ENCODE measurements around the gene HAUS7. TPM values are rescaled to one million over a fixed set of nuclear protein-coding genes. Genes with fewer than 3 reads are reported as not detected.

The HAUS7 gene
- polyA plus RNA-seq, 1 donor from 2014 or later = 27.7 TPM

DNA sequence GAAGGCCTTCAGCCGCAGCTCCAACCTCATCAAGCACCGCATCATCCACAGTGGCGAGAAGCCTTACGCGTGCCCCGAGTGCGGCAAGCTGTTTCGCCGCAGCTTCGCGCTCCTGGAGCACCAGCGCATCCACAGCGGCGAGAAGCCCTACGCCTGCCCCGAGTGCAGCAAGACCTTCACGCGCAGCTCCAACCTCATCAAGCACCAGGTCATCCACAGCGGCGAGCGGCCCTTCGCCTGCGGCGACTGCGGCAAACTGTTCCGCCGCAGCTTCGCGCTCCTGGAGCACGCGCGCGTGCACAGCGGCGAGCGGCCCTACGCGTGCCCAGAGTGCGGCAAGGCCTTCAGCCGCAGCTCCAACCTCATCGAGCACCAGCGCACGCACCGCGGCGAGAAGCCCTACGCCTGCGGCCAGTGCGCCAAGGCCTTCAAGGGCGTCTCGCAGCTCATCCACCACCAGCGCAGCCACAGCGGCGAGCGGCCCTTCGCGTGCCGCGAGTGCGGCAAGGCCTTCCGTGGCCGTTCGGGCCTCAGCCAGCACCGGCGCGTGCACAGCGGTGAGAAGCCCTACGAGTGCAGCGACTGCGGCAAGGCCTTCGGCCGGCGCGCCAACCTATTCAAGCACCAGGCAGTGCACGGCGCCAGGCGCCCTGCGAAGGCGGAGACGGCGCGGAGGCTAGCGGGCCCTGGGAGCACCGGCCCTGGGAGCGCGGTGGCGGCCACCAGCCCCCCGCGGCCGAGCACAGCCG is 49.4 kb downstream of the HAUS7 start:
- H3K9ac ChIP-seq (ENCODE audit: low read length) = no peak overlapping the region
- no peak for TF ChIP-seq RAD21 (conservative IDR thresholded peaks at IDR 0.05)
- TF ChIP-seq EZH2 (IDR thresholded peaks at IDR 0.05; ENCODE audit: borderline replicate concordance, insufficient read depth, low read length, poor library complexity, severe bottlenecking) = no peak
- TF ChIP-seq, protein P1, sequence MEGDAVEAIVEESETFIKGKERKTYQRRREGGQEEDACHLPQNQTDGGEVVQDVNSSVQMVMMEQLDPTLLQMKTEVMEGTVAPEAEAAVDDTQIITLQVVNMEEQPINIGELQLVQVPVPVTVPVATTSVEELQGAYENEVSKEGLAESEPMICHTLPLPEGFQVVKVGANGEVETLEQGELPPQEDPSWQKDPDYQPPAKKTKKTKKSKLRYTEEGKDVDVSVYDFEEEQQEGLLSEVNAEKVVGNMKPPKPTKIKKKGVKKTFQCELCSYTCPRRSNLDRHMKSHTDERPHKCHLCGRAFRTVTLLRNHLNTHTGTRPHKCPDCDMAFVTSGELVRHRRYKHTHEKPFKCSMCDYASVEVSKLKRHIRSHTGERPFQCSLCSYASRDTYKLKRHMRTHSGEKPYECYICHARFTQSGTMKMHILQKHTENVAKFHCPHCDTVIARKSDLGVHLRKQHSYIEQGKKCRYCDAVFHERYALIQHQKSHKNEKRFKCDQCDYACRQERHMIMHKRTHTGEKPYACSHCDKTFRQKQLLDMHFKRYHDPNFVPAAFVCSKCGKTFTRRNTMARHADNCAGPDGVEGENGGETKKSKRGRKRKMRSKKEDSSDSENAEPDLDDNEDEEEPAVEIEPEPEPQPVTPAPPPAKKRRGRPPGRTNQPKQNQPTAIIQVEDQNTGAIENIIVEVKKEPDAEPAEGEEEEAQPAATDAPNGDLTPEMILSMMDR (IDR thresholded peaks at IDR 0.05; ENCODE audit: poor library complexity, severe bottlenecking) = no peak
- no peak for TF ChIP-seq EP300 (conservative IDR thresholded peaks at IDR 0.05; ENCODE audit: poor library complexity, severe bottlenecking)
- no peak for TF ChIP-seq POLR2AphosphoS5 (IDR thresholded peaks at IDR 0.05)
- TF ChIP-seq MXI1 (conservative IDR thresholded peaks at IDR 0.05; ENCODE audit: poor library complexity, severe bottlenecking) = no peak
- TF ChIP-seq SMC3 (conservative IDR thresholded peaks at IDR 0.05; ENCODE audit: poor library complexity) = no peak
- TF ChIP-seq, protein P2, sequence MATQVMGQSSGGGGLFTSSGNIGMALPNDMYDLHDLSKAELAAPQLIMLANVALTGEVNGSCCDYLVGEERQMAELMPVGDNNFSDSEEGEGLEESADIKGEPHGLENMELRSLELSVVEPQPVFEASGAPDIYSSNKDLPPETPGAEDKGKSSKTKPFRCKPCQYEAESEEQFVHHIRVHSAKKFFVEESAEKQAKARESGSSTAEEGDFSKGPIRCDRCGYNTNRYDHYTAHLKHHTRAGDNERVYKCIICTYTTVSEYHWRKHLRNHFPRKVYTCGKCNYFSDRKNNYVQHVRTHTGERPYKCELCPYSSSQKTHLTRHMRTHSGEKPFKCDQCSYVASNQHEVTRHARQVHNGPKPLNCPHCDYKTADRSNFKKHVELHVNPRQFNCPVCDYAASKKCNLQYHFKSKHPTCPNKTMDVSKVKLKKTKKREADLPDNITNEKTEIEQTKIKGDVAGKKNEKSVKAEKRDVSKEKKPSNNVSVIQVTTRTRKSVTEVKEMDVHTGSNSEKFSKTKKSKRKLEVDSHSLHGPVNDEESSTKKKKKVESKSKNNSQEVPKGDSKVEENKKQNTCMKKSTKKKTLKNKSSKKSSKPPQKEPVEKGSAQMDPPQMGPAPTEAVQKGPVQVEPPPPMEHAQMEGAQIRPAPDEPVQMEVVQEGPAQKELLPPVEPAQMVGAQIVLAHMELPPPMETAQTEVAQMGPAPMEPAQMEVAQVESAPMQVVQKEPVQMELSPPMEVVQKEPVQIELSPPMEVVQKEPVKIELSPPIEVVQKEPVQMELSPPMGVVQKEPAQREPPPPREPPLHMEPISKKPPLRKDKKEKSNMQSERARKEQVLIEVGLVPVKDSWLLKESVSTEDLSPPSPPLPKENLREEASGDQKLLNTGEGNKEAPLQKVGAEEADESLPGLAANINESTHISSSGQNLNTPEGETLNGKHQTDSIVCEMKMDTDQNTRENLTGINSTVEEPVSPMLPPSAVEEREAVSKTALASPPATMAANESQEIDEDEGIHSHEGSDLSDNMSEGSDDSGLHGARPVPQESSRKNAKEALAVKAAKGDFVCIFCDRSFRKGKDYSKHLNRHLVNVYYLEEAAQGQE (IDR thresholded peaks at IDR 0.05; ENCODE audit: borderline replicate concordance) = no peak
- H2AFZ ChIP-seq (ENCODE audit: low read depth, low read length) = no peak overlapping the region
- H3K79me2 ChIP-seq (replicated peaks; ENCODE audit: insufficient read depth, low read length) = no peaks in the 10 kb centered on the region
- no peaks in the 10 kb centered on the region for H3F3A ChIP-seq (ENCODE audit: insufficient read depth, low read length, poor library complexity, severe bottlenecking)
- H3K27ac ChIP-seq (ENCODE audit: low read length) = no peak overlapping the region
- H3K27me3 ChIP-seq (ENCODE audit: insufficient read depth, low read depth, low read length) = no peaks in the 10 kb centered on the region
- no peaks in the 10 kb centered on the region for H3K9me3 ChIP-seq (ENCODE audit: low read length)
- H3K36me3 ChIP-seq (ENCODE audit: insufficient read depth, low read length) = no peaks in the 10 kb centered on the region
- no peak overlapping the region for H3K4me2 ChIP-seq (ENCODE audit: low read length)
- H3K9me2 ChIP-seq (ENCODE audit: insufficient read depth, low read length) = no peaks in the 10 kb centered on the region
- H4K20me1 ChIP-seq (ENCODE audit: insufficient read depth) = no peaks in the 10 kb centered on the region
- no peak overlapping the region for H3K4me3 ChIP-seq (ENCODE audit: low read length)

DNA sequence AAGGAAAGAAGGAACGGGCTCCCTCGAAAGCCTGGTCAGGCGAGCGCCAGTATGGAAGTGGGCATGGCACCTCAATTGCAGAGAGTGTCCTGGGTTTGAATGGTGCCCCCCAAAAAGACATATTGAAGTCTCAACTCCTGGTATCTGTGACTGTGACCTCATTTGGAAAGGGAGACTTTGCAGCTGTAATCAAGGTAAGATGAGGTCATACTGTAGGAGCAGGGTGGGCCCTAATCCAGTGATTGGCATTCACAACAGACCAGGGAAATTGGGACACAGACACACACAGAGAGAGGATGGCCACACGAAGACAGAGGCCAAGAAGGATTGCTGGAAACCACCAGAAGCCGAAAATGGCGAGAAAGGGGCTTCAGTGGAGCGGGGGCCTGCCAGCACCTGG is 52.7 kb downstream of the HAUS7 start:
- Histone ChIP-seq H3K9ac (ENCODE audit: low read length) (no peak overlapping the region), H3K4me3 (ENCODE audit: low read length) (no peak overlapping the region), H3F3A (ENCODE audit: insufficient read depth, low read length, poor library complexity, severe bottlenecking) (no peaks in the 10 kb centered on the region), H3K27ac (ENCODE audit: low read length) (no peak overlapping the region), H3K9me2 (ENCODE audit: insufficient read depth, low read length) (no peaks in the 10 kb centered on the region), H3K9me3 (ENCODE audit: low read length) (no peaks in the 10 kb centered on the region), H3K36me3 (ENCODE audit: insufficient read depth, low read length) (no peaks in the 10 kb centered on the region), H3K27me3 (ENCODE audit: insufficient read depth, low read depth, low read length) (no peaks in the 10 kb centered on the region), H3K4me2 (ENCODE audit: low read length) (no peak overlapping the region), H4K20me1 (ENCODE audit: insufficient read depth) (no peaks in the 10 kb centered on the region), H3K79me2 (replicated peaks; ENCODE audit: insufficient read depth, low read length) (no peaks in the 10 kb centered on the region), H2AFZ (ENCODE audit: low read depth, low read length) (no peak overlapping the region)
- TF ChIP-seq TAF1 (IDR thresholded peaks at IDR 0.05; ENCODE audit: low read depth) = no peak
- TF ChIP-seq EP300 (conservative IDR thresholded peaks at IDR 0.05; ENCODE audit: poor library complexity, severe bottlenecking) = no peak
- no peak for TF ChIP-seq EZH2 (IDR thresholded peaks at IDR 0.05; ENCODE audit: borderline replicate concordance, insufficient read depth, low read length, poor library complexity, severe bottlenecking)
- TF ChIP-seq, protein P1 (IDR thresholded peaks at IDR 0.05; ENCODE audit: poor library complexity, severe bottlenecking) = no peak
- TF ChIP-seq MXI1 (conservative IDR thresholded peaks at IDR 0.05; ENCODE audit: poor library complexity, severe bottlenecking) = no peak
- no peak for TF ChIP-seq RAD21 (conservative IDR thresholded peaks at IDR 0.05)

All from neural cell (in vitro differentiated cells).